Coronary artery (tissue), 2 donors: ENCODE results near the gene NFX1.

ENCODE experiments used
- DNase-seq: peaks from one replicate; pipeline ENCODE4 v3.0.0-alpha.2; 2017; ENCODE audit warnings: low spot score
- H3K27ac ChIP-seq, 2 donors: fragments of 200-600 bp; sonication (generic); one replicate each; pipeline ENCODE4 v1.5.1; 2016 to 2019
- H3K4me3 ChIP-seq: fragments of 200-600 bp; sonication (generic); 2 replicates; pipeline ENCODE4 v1.5.1; 2016; ENCODE audit warnings: mild to moderate bottlenecking, moderate library complexity
- TF ChIP-seq, protein P1 (sequence below): fragments of 200-600 bp; sonication (generic); IDR thresholded peaks from one replicate; pipeline ENCODE4 v1.5.1; 2019; ENCODE audit warnings: antibody characterized with exemption

NFX1 gene

DNA sequence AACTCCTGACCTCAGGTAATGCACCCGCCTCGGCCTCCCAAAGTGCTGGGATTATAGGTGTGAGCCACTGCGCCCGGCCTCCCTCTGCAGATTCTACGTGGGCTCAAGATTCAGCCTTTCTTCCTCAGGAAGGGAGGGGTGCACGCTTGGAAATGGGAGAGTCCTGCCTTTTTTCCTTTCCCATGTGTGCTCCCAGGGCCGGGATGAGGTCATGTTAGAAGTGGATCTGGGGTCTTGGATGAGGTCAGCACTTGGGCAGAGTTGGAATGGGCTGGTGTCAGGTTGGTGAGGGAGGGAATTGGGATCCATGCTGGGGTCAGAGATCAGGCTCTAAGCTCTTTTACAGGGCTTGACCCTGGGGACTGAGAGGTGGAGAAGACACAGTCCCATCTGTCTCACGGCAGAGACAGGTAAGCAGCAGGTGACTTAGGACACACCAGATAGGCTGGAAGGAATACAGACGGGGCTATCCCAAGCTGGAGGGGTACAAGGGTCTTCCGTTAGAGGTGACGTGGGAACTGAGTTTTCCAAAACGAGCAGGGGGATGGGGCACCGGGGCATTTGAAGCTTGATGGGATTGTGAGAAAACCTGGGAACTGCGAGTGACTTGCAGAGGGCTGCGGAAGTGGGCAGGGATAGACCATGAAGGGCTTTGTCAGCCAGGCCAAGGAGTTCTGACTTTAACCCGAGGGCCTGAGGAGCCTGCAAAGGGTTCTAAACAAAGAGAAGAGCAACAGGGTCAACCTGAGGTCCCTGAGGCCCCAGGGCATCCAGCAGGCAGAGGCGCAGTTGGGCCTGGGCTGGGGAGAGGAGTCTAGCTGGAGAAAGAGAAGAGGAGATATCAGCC lies 113.8 kb downstream of the NFX1 start:
- TF ChIP-seq, protein P1, sequence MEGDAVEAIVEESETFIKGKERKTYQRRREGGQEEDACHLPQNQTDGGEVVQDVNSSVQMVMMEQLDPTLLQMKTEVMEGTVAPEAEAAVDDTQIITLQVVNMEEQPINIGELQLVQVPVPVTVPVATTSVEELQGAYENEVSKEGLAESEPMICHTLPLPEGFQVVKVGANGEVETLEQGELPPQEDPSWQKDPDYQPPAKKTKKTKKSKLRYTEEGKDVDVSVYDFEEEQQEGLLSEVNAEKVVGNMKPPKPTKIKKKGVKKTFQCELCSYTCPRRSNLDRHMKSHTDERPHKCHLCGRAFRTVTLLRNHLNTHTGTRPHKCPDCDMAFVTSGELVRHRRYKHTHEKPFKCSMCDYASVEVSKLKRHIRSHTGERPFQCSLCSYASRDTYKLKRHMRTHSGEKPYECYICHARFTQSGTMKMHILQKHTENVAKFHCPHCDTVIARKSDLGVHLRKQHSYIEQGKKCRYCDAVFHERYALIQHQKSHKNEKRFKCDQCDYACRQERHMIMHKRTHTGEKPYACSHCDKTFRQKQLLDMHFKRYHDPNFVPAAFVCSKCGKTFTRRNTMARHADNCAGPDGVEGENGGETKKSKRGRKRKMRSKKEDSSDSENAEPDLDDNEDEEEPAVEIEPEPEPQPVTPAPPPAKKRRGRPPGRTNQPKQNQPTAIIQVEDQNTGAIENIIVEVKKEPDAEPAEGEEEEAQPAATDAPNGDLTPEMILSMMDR = no peak
- no peak overlapping the region for H3K27ac ChIP-seq
- no peak for DNase-seq
- H3K4me3 ChIP-seq = no peak overlapping the region

DNA sequence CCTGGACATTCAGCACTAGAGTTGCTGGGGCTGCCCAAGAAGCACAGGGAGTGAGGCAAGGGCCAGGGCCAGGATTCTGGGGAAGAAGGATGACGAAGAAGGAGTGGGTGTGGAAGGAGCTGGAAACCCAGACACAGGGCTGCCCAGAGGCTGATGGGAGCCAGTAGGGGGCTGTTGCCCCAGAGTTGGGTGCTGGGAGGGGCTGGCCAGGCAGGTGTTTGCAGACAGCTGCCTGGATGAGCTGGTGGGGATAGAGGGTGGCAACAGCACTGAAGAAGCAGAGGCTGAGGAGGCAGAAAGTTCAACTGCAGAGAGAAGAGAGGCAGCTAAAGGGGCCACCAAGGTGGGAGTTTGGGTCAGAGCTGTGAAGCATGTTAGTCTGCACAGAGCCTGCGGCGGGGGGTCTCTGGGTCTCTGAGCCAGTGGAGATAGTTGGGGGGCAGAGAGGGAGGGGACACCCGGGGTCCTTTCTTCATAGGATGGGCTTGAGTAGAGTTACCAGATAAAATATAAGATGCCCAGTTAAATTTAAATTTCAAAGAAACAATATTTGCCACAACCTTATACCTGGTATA lies 114.6 kb downstream of the NFX1 start:
- TF ChIP-seq, protein P1 = no peak
- Histone ChIP-seq H3K4me3 (no peak overlapping the region), H3K27ac (no peak overlapping the region)
- no peak for DNase-seq

DNA sequence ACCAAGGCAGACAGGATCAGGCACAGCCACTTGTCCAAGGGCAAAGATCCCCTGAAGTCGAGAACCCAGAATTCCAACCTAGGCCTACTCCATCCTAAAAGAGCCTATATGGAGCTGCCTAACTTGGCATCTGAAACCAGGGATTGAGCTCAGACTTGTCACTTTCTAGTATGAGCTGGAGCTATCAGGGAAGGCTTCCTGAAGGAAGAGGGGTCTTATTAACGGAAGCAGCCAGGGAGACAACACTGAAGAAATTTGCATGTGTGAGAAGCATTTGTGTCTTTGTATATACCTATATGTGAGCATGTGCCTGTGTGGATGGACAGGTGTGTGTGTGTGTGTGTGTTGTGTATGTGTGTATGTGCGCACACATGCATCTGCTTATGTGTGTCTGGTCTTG lies 116.7 kb downstream of the NFX1 start:
- TF ChIP-seq, protein P1 = no peak
- no peak for DNase-seq
- no peak overlapping the region for H3K4me3 ChIP-seq
- H3K27ac ChIP-seq = no peak overlapping the region

DNA sequence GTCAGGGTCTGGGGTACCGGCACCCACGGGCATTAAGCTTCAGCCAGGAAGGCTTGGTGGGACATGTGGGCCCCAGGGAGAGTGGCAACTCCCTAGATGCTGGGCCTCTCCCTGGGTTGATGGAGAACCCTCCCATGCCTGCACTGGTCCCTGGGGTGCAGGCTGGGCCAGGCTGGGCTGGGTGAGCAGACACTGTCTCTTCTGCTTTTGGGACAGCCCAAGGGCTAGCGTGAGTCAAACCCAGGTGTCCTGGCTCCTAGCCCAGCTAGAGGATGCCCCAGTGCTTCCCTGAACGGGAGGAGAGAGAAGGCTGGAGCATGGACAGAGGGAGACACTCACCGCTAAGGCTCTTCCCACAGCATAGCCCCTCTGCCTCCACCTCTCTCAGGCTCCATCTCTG lies 117.8 kb downstream of the NFX1 start:
- Histone ChIP-seq H3K4me3 (no peak overlapping the region), H3K27ac (no peak overlapping the region)
- DNase-seq = no peak
- TF ChIP-seq, protein P1 = no peak

DNA sequence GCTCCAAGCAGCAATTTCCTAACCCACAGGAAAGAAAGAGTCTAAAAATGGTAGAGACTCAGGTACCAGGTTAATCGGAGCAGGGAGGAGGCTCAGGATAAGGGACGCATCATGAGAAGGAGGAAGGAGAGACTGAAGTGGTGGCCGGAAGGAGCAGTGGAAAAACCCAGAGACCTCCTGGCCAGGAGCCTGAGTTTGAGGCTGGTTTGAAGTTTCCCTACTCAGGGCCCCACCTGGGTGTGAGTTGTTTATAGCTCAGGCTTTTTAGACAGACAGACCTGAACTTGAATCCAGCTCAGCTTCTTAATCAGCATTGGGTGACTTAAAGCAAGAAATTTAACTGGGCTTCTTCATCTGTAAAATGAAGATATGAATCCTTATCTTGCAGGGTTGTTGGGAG lies 124.0 kb downstream of the NFX1 start:
- no peak for DNase-seq
- TF ChIP-seq, protein P1 = no peak
- H3K27ac ChIP-seq = no peak overlapping the region
- H3K4me3 ChIP-seq = no peak overlapping the region

DNA sequence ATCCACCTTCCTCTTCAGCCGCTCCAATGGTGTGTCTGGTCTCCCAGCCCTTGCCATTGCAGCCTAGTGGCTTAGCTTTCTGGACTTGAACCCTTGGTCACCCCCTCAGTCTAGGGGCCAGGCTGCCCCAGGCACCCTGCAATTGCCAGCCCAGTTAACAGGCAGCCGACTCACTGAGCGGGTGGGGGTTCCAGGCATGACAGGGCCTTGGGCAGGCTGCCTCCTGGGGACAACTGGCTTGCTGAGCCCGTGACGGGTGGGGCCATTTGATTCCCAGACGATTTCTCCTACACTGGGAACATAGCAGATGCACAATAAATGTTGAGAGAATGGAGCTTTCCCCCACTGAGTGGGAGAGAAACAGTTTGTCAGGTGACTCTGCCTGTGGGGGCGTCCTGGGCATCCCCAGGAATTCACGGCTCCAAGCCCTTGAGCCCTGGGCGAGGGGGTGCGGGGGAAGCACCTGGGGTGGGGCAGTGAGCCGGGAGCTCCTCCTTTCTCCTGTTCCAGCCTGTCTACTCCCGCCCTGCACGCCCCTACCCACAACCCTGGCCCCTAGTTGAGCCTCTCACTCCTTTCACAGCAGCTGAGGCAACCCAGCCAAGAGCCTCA lies 124.7 kb downstream of the NFX1 start:
- H3K4me3 ChIP-seq = no peak overlapping the region
- no peak overlapping the region for H3K27ac ChIP-seq
- TF ChIP-seq, protein P1 = no peak

More for the DNA sequence above, 124.7 kb downstream of the NFX1 start:
- no peak for DNase-seq
